Activated gamma-delta T cell treated with Interleukin-2 at 50 U/mL for 16 hours (primary cell): ENCODE results near the gene BMP8A.
"Not testable (repeated sequence)": the region's sequence is repeated elsewhere in the genome, so short reads cannot be mapped to it uniquely, and the experiment has no call there.

Experiments used
- DNase-seq: peaks from one replicate; pipeline ENCODE4 v3.0.0-alpha.2; 2020

Gene BMP8A

GRCh38 chr1:39491146-39491921, at the start of gene BMP8A:
TSS of gene BMP8A (plus strand) at chr1:39491636. CDS start at chr1:39491992, 356 bp downstream.
- peak; percentile 69 for DNase-seq

- no peak for DNase-seq
Measured at GRCh38 chr1:39441797-39442196, 49.6 kb upstream of the BMP8A start.

GRCh38 chr1:39445573-39445972, 45.9 kb upstream of the BMP8A start:
- no peak for DNase-seq

GRCh38 chr1:39446986-39447567, 44.4 kb upstream of the BMP8A start:
- DNase-seq, result no peak

- DNase-seq, result not testable (repeated sequence)
Measured at GRCh38 chr1:39450041-39450440, 41.4 kb upstream of the BMP8A start.

GRCh38 chr1:39450956-39451606, 40.4 kb upstream of the BMP8A start:
- DNase-seq, result no peak

GRCh38 chr1:39452081-39452480, 39.4 kb upstream of the BMP8A start:
- DNase-seq, result no peak

- no peak for DNase-seq
Measured at GRCh38 chr1:39452540-39452939, 38.9 kb upstream of the BMP8A start.

- DNase-seq, result no peak
Measured at GRCh38 chr1:39453603-39454002, 37.8 kb upstream of the BMP8A start.

GRCh38 chr1:39458991-39459390, 32.4 kb upstream of the BMP8A start:
- DNase-seq, result no peak

- no peak for DNase-seq
Measured at GRCh38 chr1:39462074-39462473, 29.4 kb upstream of the BMP8A start.

- DNase-seq, result no peak
Measured at GRCh38 chr1:39466413-39467107, 24.9 kb upstream of the BMP8A start.

- DNase-seq, result not testable (repeated sequence)
Measured at GRCh38 chr1:39467108-39467720, 24.2 kb upstream of the BMP8A start.

- no peak for DNase-seq
Measured at GRCh38 chr1:39469150-39469549, 22.3 kb upstream of the BMP8A start.

GRCh38 chr1:39470040-39470439, 21.4 kb upstream of the BMP8A start:
- no peak for DNase-seq

- no peak for DNase-seq
Measured at GRCh38 chr1:39472826-39473225, 18.6 kb upstream of the BMP8A start.

- no peak for DNase-seq
Measured at GRCh38 chr1:39473324-39473723, 18.1 kb upstream of the BMP8A start.

- DNase-seq, result no peak
Measured at GRCh38 chr1:39474810-39475209, 16.6 kb upstream of the BMP8A start.

GRCh38 chr1:39475551-39475950, 15.9 kb upstream of the BMP8A start:
- DNase-seq, result not testable (repeated sequence)

- DNase-seq, result no peak
Measured at GRCh38 chr1:39478126-39478915, 13.1 kb upstream of the BMP8A start.

GRCh38 chr1:39481289-39481688, 10.1 kb upstream of the BMP8A start:
- DNase-seq, result no peak

GRCh38 chr1:39483276-39483675, 8.2 kb upstream of the BMP8A start:
- DNase-seq, result no peak
